OCI-LY7 (cell line): ENCODE measurements around the gene IER5L.

ENCODE experiments used
- EZH2phosphoT487 ChIP-seq: fragments of 200-600 bp; sonication (generic); IDR thresholded peaks from 2 replicates; pipeline ENCODE4 v1.6.1; 2018; ENCODE audit warnings: low read depth, borderline replicate concordance, mild to moderate bottlenecking, mixed run types, antibody characterized with exemption, low read length, moderate library complexity, mixed read lengths
- TF ChIP-seq, protein P1 (sequence below): fragments of 200-600 bp; sonication (generic); conservative IDR thresholded peaks from 2 replicates; pipeline ENCODE4 v1.5.1; 2014; ENCODE audit warnings: mild to moderate bottlenecking, antibody characterized with exemption, low read length, moderate library complexity, mixed read lengths

DNA sequence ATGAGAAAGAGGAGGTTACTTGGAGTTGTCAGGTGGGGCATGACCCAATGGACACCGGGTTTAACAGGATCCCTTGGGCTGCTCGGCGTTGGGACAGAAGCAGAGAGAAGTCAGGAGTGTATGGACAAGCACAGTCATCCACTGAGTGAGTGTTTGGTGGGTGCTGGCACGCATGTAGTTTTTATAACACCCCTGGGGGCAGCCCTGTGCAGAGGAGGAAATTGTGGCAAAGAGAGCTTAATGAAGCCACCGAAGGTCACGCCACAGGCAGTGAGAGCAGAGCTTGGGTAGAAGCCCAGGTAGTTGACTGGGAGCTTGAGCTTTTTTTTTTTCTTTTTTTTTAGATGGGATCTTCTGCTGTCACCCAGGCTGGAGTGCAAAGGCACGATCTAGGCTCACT lies 43.2 kb upstream of the IER5L start:
- TF ChIP-seq, protein P1, sequence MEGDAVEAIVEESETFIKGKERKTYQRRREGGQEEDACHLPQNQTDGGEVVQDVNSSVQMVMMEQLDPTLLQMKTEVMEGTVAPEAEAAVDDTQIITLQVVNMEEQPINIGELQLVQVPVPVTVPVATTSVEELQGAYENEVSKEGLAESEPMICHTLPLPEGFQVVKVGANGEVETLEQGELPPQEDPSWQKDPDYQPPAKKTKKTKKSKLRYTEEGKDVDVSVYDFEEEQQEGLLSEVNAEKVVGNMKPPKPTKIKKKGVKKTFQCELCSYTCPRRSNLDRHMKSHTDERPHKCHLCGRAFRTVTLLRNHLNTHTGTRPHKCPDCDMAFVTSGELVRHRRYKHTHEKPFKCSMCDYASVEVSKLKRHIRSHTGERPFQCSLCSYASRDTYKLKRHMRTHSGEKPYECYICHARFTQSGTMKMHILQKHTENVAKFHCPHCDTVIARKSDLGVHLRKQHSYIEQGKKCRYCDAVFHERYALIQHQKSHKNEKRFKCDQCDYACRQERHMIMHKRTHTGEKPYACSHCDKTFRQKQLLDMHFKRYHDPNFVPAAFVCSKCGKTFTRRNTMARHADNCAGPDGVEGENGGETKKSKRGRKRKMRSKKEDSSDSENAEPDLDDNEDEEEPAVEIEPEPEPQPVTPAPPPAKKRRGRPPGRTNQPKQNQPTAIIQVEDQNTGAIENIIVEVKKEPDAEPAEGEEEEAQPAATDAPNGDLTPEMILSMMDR: 0 out of 2 replicates have a peak, but pooled peaks have one; percentile 39
- no peak for TF ChIP-seq EZH2phosphoT487
